B cell (primary cell): ENCODE measurements around the gene NEK5.

Experiments used
- EZH2 ChIP-seq: IDR thresholded peaks from 2 replicates; pipeline ENCODE4 v1.6.1; 2012; ENCODE audit warnings: borderline replicate concordance, low read depth, mild to moderate bottlenecking, moderate library complexity, low read length; ENCODE audit not compliant: insufficient read depth, poor library complexity, severe bottlenecking
- TF ChIP-seq, protein P1 (sequence below): fragments of 200-600 bp; IDR thresholded peaks from one replicate; pipeline ENCODE4 v1.8.0; 2022; ENCODE audit warnings: antibody characterized with exemption, mild to moderate bottlenecking

DNA sequence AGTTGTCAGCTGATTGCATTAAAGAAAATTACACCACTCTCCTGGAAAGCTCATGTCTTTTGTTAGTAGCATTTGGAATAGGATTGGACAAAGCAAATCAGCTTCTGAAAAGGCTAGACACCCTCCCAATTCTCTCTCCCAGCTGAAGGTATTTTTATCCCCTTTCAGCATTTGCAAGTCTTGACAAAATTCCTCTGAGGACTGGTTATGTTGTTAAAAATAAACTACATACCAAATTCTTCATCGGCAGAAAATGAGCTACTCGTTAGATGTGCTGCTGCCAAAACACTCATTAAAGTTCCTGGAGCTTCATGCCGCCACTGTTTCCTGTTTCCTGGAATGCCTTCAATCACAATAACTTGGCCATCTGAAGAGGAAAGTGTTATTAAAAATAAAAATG is 67.3 kb downstream of the NEK5 start:
- TF ChIP-seq, protein P1, sequence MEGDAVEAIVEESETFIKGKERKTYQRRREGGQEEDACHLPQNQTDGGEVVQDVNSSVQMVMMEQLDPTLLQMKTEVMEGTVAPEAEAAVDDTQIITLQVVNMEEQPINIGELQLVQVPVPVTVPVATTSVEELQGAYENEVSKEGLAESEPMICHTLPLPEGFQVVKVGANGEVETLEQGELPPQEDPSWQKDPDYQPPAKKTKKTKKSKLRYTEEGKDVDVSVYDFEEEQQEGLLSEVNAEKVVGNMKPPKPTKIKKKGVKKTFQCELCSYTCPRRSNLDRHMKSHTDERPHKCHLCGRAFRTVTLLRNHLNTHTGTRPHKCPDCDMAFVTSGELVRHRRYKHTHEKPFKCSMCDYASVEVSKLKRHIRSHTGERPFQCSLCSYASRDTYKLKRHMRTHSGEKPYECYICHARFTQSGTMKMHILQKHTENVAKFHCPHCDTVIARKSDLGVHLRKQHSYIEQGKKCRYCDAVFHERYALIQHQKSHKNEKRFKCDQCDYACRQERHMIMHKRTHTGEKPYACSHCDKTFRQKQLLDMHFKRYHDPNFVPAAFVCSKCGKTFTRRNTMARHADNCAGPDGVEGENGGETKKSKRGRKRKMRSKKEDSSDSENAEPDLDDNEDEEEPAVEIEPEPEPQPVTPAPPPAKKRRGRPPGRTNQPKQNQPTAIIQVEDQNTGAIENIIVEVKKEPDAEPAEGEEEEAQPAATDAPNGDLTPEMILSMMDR, result no peak
- TF ChIP-seq EZH2, result no peak
